ENCODE data around the gene ITPKB. TPM values are rescaled to one million over a fixed set of nuclear protein-coding genes. Genes with fewer than 3 reads are reported as not detected.

Gene ITPKB
- total and polyA plus RNA-seq, 2 of the 13 experiments (the other 11 are each of a cell fraction or from before 2014, with no cell fraction given) = not detected

GRCh38 chr1:226702957-226703831 is 35.9 kb downstream of the ITPKB start (continued):
- no peak for TF ChIP-seq ARID3A (IDR thresholded peaks at IDR 0.05; ENCODE audit: low read depth, low read length)
- peak; percentile 51 for TF ChIP-seq GABPA (IDR thresholded peaks at IDR 0.05; ENCODE audit: low read depth, low read length)
- TF ChIP-seq GABPA (CRISPR knock-in tag; IDR thresholded peaks at IDR 0.05; ENCODE audit: low read depth) = no peak
- TF ChIP-seq ZNF589 (CRISPR knock-in tag; conservative IDR thresholded peaks at IDR 0.05) = no peak
- TF ChIP-seq ZNF83 (CRISPR knock-in tag; IDR thresholded peaks at IDR 0.05; ENCODE audit: borderline replicate concordance) = no peak
- 0 out of 2 replicates have a peak, but pooled peaks have one; percentile 33 for TF ChIP-seq ZMYM4 (CRISPR knock-in tag; IDR thresholded peaks at IDR 0.05)
- no peak for TF ChIP-seq TARDBP (CRISPR knock-in tag; IDR thresholded peaks at IDR 0.05)
- TF ChIP-seq ARNT (IDR thresholded peaks at IDR 0.05) = no peak
- no peak for TF ChIP-seq CBFB (CRISPR knock-in tag; IDR thresholded peaks at IDR 0.05)
- TF ChIP-seq GPBP1L1 (CRISPR knock-in tag; IDR thresholded peaks at IDR 0.05) = no peak
- TF ChIP-seq GABPB1 (CRISPR knock-in tag; IDR thresholded peaks at IDR 0.05) = peak; percentile 84
- TF ChIP-seq FLYWCH1 (CRISPR knock-in tag; IDR thresholded peaks at IDR 0.05) = no peak
- TF ChIP-seq ZNF580 (CRISPR knock-in tag; IDR thresholded peaks at IDR 0.05; ENCODE audit: borderline replicate concordance, low read depth) = no peak
- no peak for TF ChIP-seq HHEX (CRISPR knock-in tag; IDR thresholded peaks at IDR 0.05)
- TF ChIP-seq USF2 (IDR thresholded peaks at IDR 0.05; ENCODE audit: low read depth, low read length) = 0 out of 2 replicates have a peak, but pooled peaks have one; percentile 24
- no peak for TF ChIP-seq USF2 (CRISPR knock-in tag; IDR thresholded peaks at IDR 0.05; ENCODE audit: borderline replicate concordance)
- TF ChIP-seq ATM (IDR thresholded peaks at IDR 0.05; ENCODE audit: borderline replicate concordance) = no peak
- no peak for TF ChIP-seq PITX1 (CRISPR knock-in tag; IDR thresholded peaks at IDR 0.05)
- TF ChIP-seq ATF7-NPFF (CRISPR knock-in tag; IDR thresholded peaks at IDR 0.05; ENCODE audit: low read depth) = no peak
- TF ChIP-seq NCOA5 (CRISPR knock-in tag; IDR thresholded peaks at IDR 0.05) = no peak
- peak; percentile 77 for TF ChIP-seq ZNF143 (CRISPR knock-in tag; IDR thresholded peaks at IDR 0.05)
- no peak for TF ChIP-seq GTF3A (CRISPR knock-in tag; conservative IDR thresholded peaks at IDR 0.05)
- no peak for TF ChIP-seq ZNF547 (CRISPR knock-in tag; IDR thresholded peaks at IDR 0.05)
- no peak for TF ChIP-seq BRD4 (CRISPR knock-in tag; IDR thresholded peaks at IDR 0.05)
- TF ChIP-seq ARNTL (CRISPR knock-in tag; IDR thresholded peaks at IDR 0.05) = no peak
